ENCODE results near the gene RPL23.

- TF ChIP-seq CTCF (IDR thresholded peaks at IDR 0.05) (no peak), EP300 (IDR thresholded peaks at IDR 0.05) (no peak), POLR2A (IDR thresholded peaks at IDR 0.05; ENCODE audit: low read depth) (no peak), POLR2AphosphoS5 (IDR thresholded peaks at IDR 0.05) (no peak)
Measured at GRCh38 chr17:38882870-38883269, 29.3 kb upstream of the RPL23 start.
